Activated T-helper 2 cell treated with anti-CD3 and anti-CD28 coated beads, Interferon-gamma antibody, Interleukin-2, Interleukin-4, amounts not matched to agents 10 μg/mL and 5 μg/mL and 100 μg/mL, durations not matched to agents 14 hours and 24 hours and 36 hours (primary cell): ENCODE measurements around the gene SEPTIN5. TPM values are rescaled to one million over a fixed set of nuclear protein-coding genes. Genes with fewer than 3 reads are reported as not detected.

ENCODE experiments used
- DNase-seq: peaks from one replicate; pipeline ENCODE4 v3.0.0; 2021; ENCODE audit warnings: low spot score
- H3K27ac Mint-ChIP-seq: one replicate; pipeline ENCODE4 v1.8.0; 2021; ENCODE audit warnings: mixed read lengths
- H3K27me3 Mint-ChIP-seq: one replicate; pipeline ENCODE4 v1.8.0; 2021; ENCODE audit warnings: low read depth, mixed read lengths
- H3K36me3 Mint-ChIP-seq: one replicate; pipeline ENCODE4 v1.8.0; 2021; ENCODE audit warnings: low read depth, mixed read lengths
- H3K4me1 Mint-ChIP-seq: one replicate; pipeline ENCODE4 v1.8.0; 2021; ENCODE audit warnings: low read depth, mixed read lengths
- H3K4me3 Mint-ChIP-seq: one replicate; pipeline ENCODE4 v1.8.0; 2021; ENCODE audit warnings: low read depth, mild to moderate bottlenecking, moderate library complexity, mixed read lengths
- H3K9me3 Mint-ChIP-seq: one replicate; pipeline ENCODE4 v1.8.0; 2021; ENCODE audit warnings: mixed read lengths
- intact Hi-C: fragments of 100-400 bp; cut with micrococcal nuclease; formaldehyde crosslinking; loops from one replicate; pipeline ENCODE4 v1.15.1; 2023
- total RNA-seq: library from RNA; stranded (reverse); gene quantifications from 2 replicates; pipeline ENCODE4 v1.2.3, GENCODE V29; 2022

SEPTIN5 gene
- total RNA-seq, 1 donor from 2014 or later, result 1.5 TPM

- no peaks in the 10 kb centered on the region for H3K9me3 Mint-ChIP-seq
- no peaks in the 10 kb centered on the region for H3K4me1 Mint-ChIP-seq
- H3K27ac Mint-ChIP-seq, result no peak overlapping the region
- intact Hi-C loops, result no loop called here
- H3K27me3 Mint-ChIP-seq, result no peaks in the 10 kb centered on the region
- no peak for DNase-seq
- no peaks in the 10 kb centered on the region for H3K36me3 Mint-ChIP-seq
- H3K4me3 Mint-ChIP-seq, result no peak overlapping the region
Observed at GRCh38 chr22:19740586-19740985, 26.3 kb downstream of the SEPTIN5 start.

- no peak for DNase-seq
- no peaks in the 10 kb centered on the region for H3K9me3 Mint-ChIP-seq
- no peak overlapping the region for H3K4me3 Mint-ChIP-seq
- intact Hi-C loops, result no loop called here
- no peaks in the 10 kb centered on the region for H3K27me3 Mint-ChIP-seq
- no peaks in the 10 kb centered on the region for H3K4me1 Mint-ChIP-seq
- H3K27ac Mint-ChIP-seq, result no peak overlapping the region
- H3K36me3 Mint-ChIP-seq, result no peaks in the 10 kb centered on the region
Observed at GRCh38 chr22:19741053-19741452, 26.8 kb downstream of the SEPTIN5 start.

- H3K27ac Mint-ChIP-seq, result no peak overlapping the region
- no peaks in the 10 kb centered on the region for H3K4me1 Mint-ChIP-seq
- intact Hi-C loops, result no loop called here
- no peak overlapping the region for H3K4me3 Mint-ChIP-seq
- H3K27me3 Mint-ChIP-seq, result no peaks in the 10 kb centered on the region
- no peak for DNase-seq
- H3K36me3 Mint-ChIP-seq, result no peaks in the 10 kb centered on the region
- no peaks in the 10 kb centered on the region for H3K9me3 Mint-ChIP-seq
Observed at GRCh38 chr22:19742160-19743066, 28.1 kb downstream of the SEPTIN5 start.

GRCh38 chr22:19743081-19743480 is 28.8 kb downstream of the SEPTIN5 start:
- Mint-ChIP-seq H3K4me3 (no peak overlapping the region), H3K27me3 (no peaks in the 10 kb centered on the region), H3K36me3 (no peaks in the 10 kb centered on the region), H3K9me3 (no peaks in the 10 kb centered on the region), H3K4me1 (no peaks in the 10 kb centered on the region), H3K27ac (no peak overlapping the region)
- no peak for DNase-seq
- intact Hi-C loops, result no loop called here

GRCh38 chr22:19743651-19744050 is 29.3 kb downstream of the SEPTIN5 start:
- Mint-ChIP-seq H3K27ac (no peak overlapping the region), H3K9me3 (no peaks in the 10 kb centered on the region), H3K27me3 (no peaks in the 10 kb centered on the region), H3K4me3 (no peak overlapping the region), H3K36me3 (no peaks in the 10 kb centered on the region), H3K4me1 (no peaks in the 10 kb centered on the region)
- DNase-seq, result no peak
- intact Hi-C loops, result no loop called here

GRCh38 chr22:19744350-19745006 is 30.2 kb downstream of the SEPTIN5 start:
- Mint-ChIP-seq H3K4me1 (no peaks in the 10 kb centered on the region), H3K27me3 (no peaks in the 10 kb centered on the region), H3K36me3 (no peaks in the 10 kb centered on the region), H3K9me3 (no peaks in the 10 kb centered on the region), H3K27ac (no peak overlapping the region), H3K4me3 (no peak overlapping the region)
- no peak for DNase-seq
- intact Hi-C loops, result no loop called here

GRCh38 chr22:19745155-19746101 is 31.1 kb downstream of the SEPTIN5 start:
- Mint-ChIP-seq H3K4me3 (no peak overlapping the region), H3K27me3 (no peaks in the 10 kb centered on the region), H3K9me3 (no peaks in the 10 kb centered on the region), H3K4me1 (no peaks in the 10 kb centered on the region), H3K36me3 (no peaks in the 10 kb centered on the region), H3K27ac (no peak overlapping the region)
- intact Hi-C loops, result no loop called here
- no peak for DNase-seq

- intact Hi-C loops, result no loop called here
- no peaks in the 10 kb centered on the region for H3K4me1 Mint-ChIP-seq
- H3K27me3 Mint-ChIP-seq, result no peaks in the 10 kb centered on the region
- no peak overlapping the region for H3K4me3 Mint-ChIP-seq
- H3K9me3 Mint-ChIP-seq, result no peaks in the 10 kb centered on the region
- no peak for DNase-seq
- H3K36me3 Mint-ChIP-seq, result no peaks in the 10 kb centered on the region
- no peak overlapping the region for H3K27ac Mint-ChIP-seq
Observed at GRCh38 chr22:19746726-19747125, 32.4 kb downstream of the SEPTIN5 start.

GRCh38 chr22:19747551-19747950 is 33.2 kb downstream of the SEPTIN5 start:
- H3K27me3 Mint-ChIP-seq, result peaks cover under 1% of the 10 kb centered on the region
- no peak overlapping the region for H3K27ac Mint-ChIP-seq
- H3K4me1 Mint-ChIP-seq, result no peaks in the 10 kb centered on the region
- H3K9me3 Mint-ChIP-seq, result no peaks in the 10 kb centered on the region
- DNase-seq, result no peak
- no peak overlapping the region for H3K4me3 Mint-ChIP-seq
- intact Hi-C loops, result no loop called here
- no peaks in the 10 kb centered on the region for H3K36me3 Mint-ChIP-seq

- no peaks in the 10 kb centered on the region for H3K9me3 Mint-ChIP-seq
- peaks cover 5% of the 10 kb centered on the region for H3K27me3 Mint-ChIP-seq
- intact Hi-C loops, result no loop called here
- no peak for DNase-seq
- H3K4me3 Mint-ChIP-seq, result no peak overlapping the region
- H3K36me3 Mint-ChIP-seq, result no peaks in the 10 kb centered on the region
- no peaks in the 10 kb centered on the region for H3K4me1 Mint-ChIP-seq
- no peak overlapping the region for H3K27ac Mint-ChIP-seq
Observed at GRCh38 chr22:19748139-19748538, 33.8 kb downstream of the SEPTIN5 start.

- intact Hi-C loops, result no loop called here
- H3K36me3 Mint-ChIP-seq, result no peaks in the 10 kb centered on the region
- no peaks in the 10 kb centered on the region for H3K9me3 Mint-ChIP-seq
- no peak overlapping the region for H3K4me3 Mint-ChIP-seq
- no peaks in the 10 kb centered on the region for H3K4me1 Mint-ChIP-seq
- no peak for DNase-seq
- no peak overlapping the region for H3K27ac Mint-ChIP-seq
- peaks cover 13% of the 10 kb centered on the region for H3K27me3 Mint-ChIP-seq
Observed at GRCh38 chr22:19748991-19749664, 34.8 kb downstream of the SEPTIN5 start.

GRCh38 chr22:19749876-19750275 is 35.6 kb downstream of the SEPTIN5 start:
- Mint-ChIP-seq H3K9me3 (no peaks in the 10 kb centered on the region), H3K4me3 (no peak overlapping the region), H3K4me1 (no peaks in the 10 kb centered on the region), H3K27me3 (peaks cover 19% of the 10 kb centered on the region), H3K36me3 (no peaks in the 10 kb centered on the region), H3K27ac (no peak overlapping the region)
- DNase-seq, result no peak
- intact Hi-C loops, result no loop called here
